ENCODE results near the gene AXDND1. TPM values are rescaled to one million over a fixed set of nuclear protein-coding genes. Genes with fewer than 3 reads are reported as not detected.

The AXDND1 gene
- total RNA-seq, 1 experiment from 2014 or later = 1.8 TPM

DNA sequence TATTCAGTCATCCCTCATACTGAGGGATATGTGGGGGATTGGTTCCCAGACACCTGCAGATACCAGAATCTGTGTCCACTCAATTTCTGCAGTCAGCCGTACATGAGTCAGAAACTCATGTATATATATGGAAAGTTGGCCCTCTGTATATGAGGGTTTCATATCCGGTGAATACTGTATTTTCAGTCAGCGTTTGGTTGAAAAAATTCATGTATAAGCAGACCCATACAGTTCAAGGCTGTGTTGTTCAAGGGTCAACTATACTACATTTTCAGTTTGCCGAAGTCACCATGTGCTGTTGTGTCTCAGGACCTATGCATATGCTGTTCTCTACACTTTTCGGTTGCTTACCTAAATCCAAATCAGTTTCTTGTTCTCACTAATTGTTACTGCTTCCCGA lies 10.5 kb downstream of the AXDND1 start:
- Histone ChIP-seq H3K4me3 (no peak overlapping the region), H3K27ac (no peak overlapping the region), H4K20me1 (ENCODE audit: insufficient read depth) (no peaks in the 10 kb centered on the region), H2AFZ (no peak overlapping the region), H3K36me3 (ENCODE audit: low read depth) (no peaks in the 10 kb centered on the region), H3K4me2 (no peak overlapping the region), H3K9me3 (ENCODE audit: insufficient read depth, low read depth) (no peaks in the 10 kb centered on the region), H3F3A (ENCODE audit: insufficient read depth, low read depth) (no peaks in the 10 kb centered on the region), H3K27me3 (ENCODE audit: insufficient read depth, low read depth) (no peaks in the 10 kb centered on the region), H3K79me2 (ENCODE audit: low read depth) (no peaks in the 10 kb centered on the region), H3K4me1 (replicated peaks; ENCODE audit: insufficient read depth) (no peaks in the 10 kb centered on the region), H3K9me2 (ENCODE audit: insufficient read depth) (no peaks in the 10 kb centered on the region)
- CTCF ChIA-PET = no interaction called here
- TF ChIP-seq, protein P1, sequence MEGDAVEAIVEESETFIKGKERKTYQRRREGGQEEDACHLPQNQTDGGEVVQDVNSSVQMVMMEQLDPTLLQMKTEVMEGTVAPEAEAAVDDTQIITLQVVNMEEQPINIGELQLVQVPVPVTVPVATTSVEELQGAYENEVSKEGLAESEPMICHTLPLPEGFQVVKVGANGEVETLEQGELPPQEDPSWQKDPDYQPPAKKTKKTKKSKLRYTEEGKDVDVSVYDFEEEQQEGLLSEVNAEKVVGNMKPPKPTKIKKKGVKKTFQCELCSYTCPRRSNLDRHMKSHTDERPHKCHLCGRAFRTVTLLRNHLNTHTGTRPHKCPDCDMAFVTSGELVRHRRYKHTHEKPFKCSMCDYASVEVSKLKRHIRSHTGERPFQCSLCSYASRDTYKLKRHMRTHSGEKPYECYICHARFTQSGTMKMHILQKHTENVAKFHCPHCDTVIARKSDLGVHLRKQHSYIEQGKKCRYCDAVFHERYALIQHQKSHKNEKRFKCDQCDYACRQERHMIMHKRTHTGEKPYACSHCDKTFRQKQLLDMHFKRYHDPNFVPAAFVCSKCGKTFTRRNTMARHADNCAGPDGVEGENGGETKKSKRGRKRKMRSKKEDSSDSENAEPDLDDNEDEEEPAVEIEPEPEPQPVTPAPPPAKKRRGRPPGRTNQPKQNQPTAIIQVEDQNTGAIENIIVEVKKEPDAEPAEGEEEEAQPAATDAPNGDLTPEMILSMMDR (conservative IDR thresholded peaks at IDR 0.05) = no peak
- no peak for TF ChIP-seq EZH2 (IDR thresholded peaks at IDR 0.05; ENCODE audit: low read depth)
- POLR2A ChIA-PET (ENCODE audit: unreplicated experiment) = no interaction called here
- BruUV-seq (replicated peaks) = no TSS peak
- intact Hi-C loops (cut with micrococcal nuclease; ENCODE audit: unreplicated experiment) = no loop called here
- no peak for DNase-seq

DNA sequence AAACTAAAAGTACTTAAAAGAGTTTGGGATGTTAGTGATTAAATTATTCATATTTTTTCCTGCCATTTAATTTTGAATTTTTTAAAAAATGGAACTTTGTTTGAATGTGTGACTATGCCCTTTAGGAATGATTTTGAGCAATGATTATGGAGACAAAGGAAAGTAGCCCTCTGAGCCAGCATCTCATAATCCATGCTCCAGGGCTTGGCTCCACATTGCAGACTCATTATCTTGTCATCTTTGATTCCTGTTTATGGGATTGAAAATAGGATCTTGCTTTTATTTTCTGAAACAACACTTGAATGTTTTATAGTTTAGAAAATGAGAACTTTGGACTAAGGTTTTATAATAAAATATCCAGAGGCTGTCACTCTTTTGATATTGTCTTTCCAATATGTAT lies 14.5 kb downstream of the AXDND1 start:
- no peaks in the 10 kb centered on the region for H3K36me3 ChIP-seq (ENCODE audit: low read depth)
- ChIA-PET POLR2A (ENCODE audit: unreplicated experiment) (interaction anchor here (0.7 kb wide), 1 partner anchor 410 kb away, joined by 5 read pairs; no protein-coding TSS in a partner anchor), CTCF (no interaction called here)

DNA sequence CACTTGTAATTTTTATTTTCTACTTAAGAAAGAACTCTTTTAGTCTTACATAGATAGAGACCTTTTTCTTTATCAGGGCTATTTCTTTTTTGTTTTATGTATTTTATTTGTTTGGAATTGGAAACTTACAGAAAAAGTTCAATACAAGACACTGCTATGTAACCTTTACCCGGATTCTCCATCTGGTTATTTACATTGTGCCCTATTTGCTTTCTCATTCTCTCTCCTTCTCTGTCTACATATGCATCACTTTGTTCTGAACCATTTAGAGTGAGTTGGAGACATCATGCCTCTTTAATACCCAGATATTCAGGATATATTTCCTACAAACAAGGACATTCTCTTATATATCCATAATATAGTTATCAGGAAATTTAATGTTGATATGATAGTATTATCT lies 18.3 kb downstream of the AXDND1 start:
- no peaks in the 10 kb centered on the region for H3F3A ChIP-seq (ENCODE audit: insufficient read depth, low read depth)
- no peaks in the 10 kb centered on the region for H3K9me2 ChIP-seq (ENCODE audit: insufficient read depth)
- no peak overlapping the region for H3K4me2 ChIP-seq
- no peaks in the 10 kb centered on the region for H3K27me3 ChIP-seq (ENCODE audit: insufficient read depth, low read depth)
- H2AFZ ChIP-seq = no peak overlapping the region
- no peaks in the 10 kb centered on the region for H3K9me3 ChIP-seq (ENCODE audit: insufficient read depth, low read depth)
- TF ChIP-seq, protein P1 (conservative IDR thresholded peaks at IDR 0.05) = no peak
- no peak for TF ChIP-seq EZH2 (IDR thresholded peaks at IDR 0.05; ENCODE audit: low read depth)
- intact Hi-C loops (cut with micrococcal nuclease; ENCODE audit: unreplicated experiment) = no loop called here
- POLR2A ChIA-PET (ENCODE audit: unreplicated experiment) = no interaction called here
- H4K20me1 ChIP-seq (ENCODE audit: insufficient read depth) = no peaks in the 10 kb centered on the region
- no peaks in the 10 kb centered on the region for H3K79me2 ChIP-seq (ENCODE audit: low read depth)
- no peak overlapping the region for H3K4me3 ChIP-seq
- CTCF ChIA-PET = no interaction called here
- H3K36me3 ChIP-seq (ENCODE audit: low read depth) = no peaks in the 10 kb centered on the region
- BruUV-seq (replicated peaks) = no TSS peak
- H3K27ac ChIP-seq = no peak overlapping the region
- no peaks in the 10 kb centered on the region for H3K4me1 ChIP-seq (replicated peaks; ENCODE audit: insufficient read depth)
- no peak for DNase-seq

More for the DNA sequence above, 14.5 kb downstream of the AXDND1 start:
- DNase-seq = no peak
- Histone ChIP-seq H4K20me1 (ENCODE audit: insufficient read depth) (no peaks in the 10 kb centered on the region), H2AFZ (no peak overlapping the region), H3K9me3 (ENCODE audit: insufficient read depth, low read depth) (no peaks in the 10 kb centered on the region), H3F3A (ENCODE audit: insufficient read depth, low read depth) (no peaks in the 10 kb centered on the region), H3K4me3 (no peak overlapping the region), H3K9me2 (ENCODE audit: insufficient read depth) (no peaks in the 10 kb centered on the region), H3K27ac (no peak overlapping the region), H3K27me3 (ENCODE audit: insufficient read depth, low read depth) (no peaks in the 10 kb centered on the region), H3K4me2 (no peak overlapping the region), H3K79me2 (ENCODE audit: low read depth) (no peaks in the 10 kb centered on the region), H3K4me1 (replicated peaks; ENCODE audit: insufficient read depth) (no peaks in the 10 kb centered on the region)
- intact Hi-C loops (cut with micrococcal nuclease; ENCODE audit: unreplicated experiment) = no loop called here
- TF ChIP-seq, protein P1 (conservative IDR thresholded peaks at IDR 0.05) = no peak
- TF ChIP-seq EZH2 (IDR thresholded peaks at IDR 0.05; ENCODE audit: low read depth) = no peak
- no TSS peak for BruUV-seq (replicated peaks)

Measured in PC-9 (cell line).